OCI-LY7 (cell line): Measurements from ENCODE around the gene CYB5RL. TPM values are rescaled to one million over a fixed set of nuclear protein-coding genes. Genes with fewer than 3 reads are reported as not detected.
"Not testable (repeated sequence)": the region's sequence is repeated elsewhere in the genome, so short reads cannot be mapped to it uniquely, and the experiment has no call there.

Source experiments
- BruUV-seq: library from RNA; stranded (reverse); fragments of 400-500 nt; replicated peaks from 2 replicates; lab custom pipeline; 2021; lab: Mats Ljungman, UMichigan
- CTCF ChIA-PET: fragments of 300-600 bp; sonication (Branson Sonifier 250); formaldehyde crosslinking; loops from one replicate; lab custom pipeline; 2022; ENCODE audit warnings: antibody characterized with exemption; ENCODE audit not compliant: unreplicated experiment; lab: Charles Lee
- POLR2A ChIA-PET: fragments of 300-600 bp; sonication (Branson Sonifier 250); formaldehyde crosslinking; loops from one replicate; lab custom pipeline; 2022; ENCODE audit warnings: antibody characterized with exemption; lab: Charles Lee
- DNase-seq: peaks from one replicate; pipeline ENCODE4 v3.0.0-alpha.2; 2015; ENCODE audit warnings: low spot score
- H2AFZ ChIP-seq: fragments of 200-600 bp; sonication (generic), shearing (Covaris generic); 2 replicates; pipeline ENCODE4 v1.6.1; 2014; ENCODE audit warnings: mild to moderate bottlenecking, antibody characterized with exemption, low read length, moderate library complexity
- H3K27ac ChIP-seq: fragments of 200-600 bp; sonication (generic); 2 replicates; pipeline ENCODE4 v1.5.1; 2014; ENCODE audit warnings: mixed run types, low read depth, mild to moderate bottlenecking, moderate library complexity, low read length, inconsistent platforms; ENCODE audit not compliant: poor library complexity, severe bottlenecking
- H3K36me3 ChIP-seq: fragments of 200-600 bp; sonication (generic); 2 replicates; pipeline ENCODE4 v1.6.1; 2014; ENCODE audit warnings: mild to moderate bottlenecking, antibody characterized with exemption, low read length, moderate library complexity, mixed read lengths; ENCODE audit not compliant: insufficient read depth
- H3K4me1 ChIP-seq: fragments of 200-600 bp; sonication (generic); 2 replicates; pipeline ENCODE4 v1.5.1; 2014; ENCODE audit warnings: mild to moderate bottlenecking, low read length; ENCODE audit not compliant: insufficient read depth, poor library complexity, severe bottlenecking
- H3K4me2 ChIP-seq: fragments of 200-600 bp; sonication (generic); 2 replicates; pipeline ENCODE4 v1.6.1; 2014; ENCODE audit warnings: mild to moderate bottlenecking, low read length
- H3K4me3 ChIP-seq: fragments of 200-600 bp; sonication (generic); 2 replicates; pipeline ENCODE4 v1.5.1; 2014; ENCODE audit warnings: mild to moderate bottlenecking, low read depth, low read length; ENCODE audit not compliant: poor library complexity, severe bottlenecking
- H3K79me2 ChIP-seq: fragments of 200-600 bp; sonication (generic); 2 replicates; pipeline ENCODE4 v1.6.1; 2016; ENCODE audit warnings: low read depth, mild to moderate bottlenecking, low read length, moderate library complexity, mixed read lengths; ENCODE audit not compliant: insufficient read depth
- H3K9me2 ChIP-seq: fragments of 200-600 bp; sonication (generic); 2 replicates; pipeline ENCODE4 v1.6.1; 2016; ENCODE audit warnings: mild to moderate bottlenecking, low read length, mixed read lengths; ENCODE audit not compliant: insufficient read depth
- H3K9me3 ChIP-seq: fragments of 200-600 bp; sonication (generic); 2 replicates; pipeline ENCODE4 v1.6.1; 2014; ENCODE audit warnings: mild to moderate bottlenecking, mixed run types, low read length, mixed read lengths
- H4K20me1 ChIP-seq: fragments of 200-600 bp; sonication (generic); 2 replicates; pipeline ENCODE4 v1.6.1; 2014; ENCODE audit warnings: mild to moderate bottlenecking, antibody characterized with exemption, low read length, moderate library complexity, mixed read lengths; ENCODE audit not compliant: insufficient read depth
- EZH2phosphoT487 ChIP-seq: fragments of 200-600 bp; sonication (generic); IDR thresholded peaks from 2 replicates; pipeline ENCODE4 v1.6.1; 2018; ENCODE audit warnings: low read depth, borderline replicate concordance, mild to moderate bottlenecking, mixed run types, antibody characterized with exemption, low read length, moderate library complexity, mixed read lengths
- intact Hi-C: fragments of 100-400 bp; cut with micrococcal nuclease; formaldehyde crosslinking; loops from one replicate; pipeline ENCODE4 v1.10.0; 2022; ENCODE audit not compliant: unreplicated experiment
- total RNA-seq, 2 experiments: library from RNA; depleted of rRNA in 1 of 2; stranded (reverse); fragments of >200 nt in 1 of 2; shearing (Covaris generic) in 1 of 2; gene quantifications; 2 replicates each; pipeline ENCODE4 v1.2.3, GENCODE V29; 2014 to 2022
- TF ChIP-seq, protein P1 (sequence below): fragments of 200-600 bp; sonication (generic); conservative IDR thresholded peaks from 2 replicates; pipeline ENCODE4 v1.5.1; 2014; ENCODE audit warnings: mild to moderate bottlenecking, antibody characterized with exemption, low read length, moderate library complexity, mixed read lengths

The CYB5RL gene
- total RNA-seq, 2 experiments from 2014 or later: 10.4 to 20.6 TPM

- DNase-seq: no peak
- H3K9me3 ChIP-seq: no peaks in the 10 kb centered on the region
- no peaks in the 10 kb centered on the region for H4K20me1 ChIP-seq
- no peaks in the 10 kb centered on the region for H3K79me2 ChIP-seq
- intact Hi-C loops: no loop called here
- no peaks in the 10 kb centered on the region for H3K36me3 ChIP-seq
- no peak overlapping the region for H3K4me2 ChIP-seq
- H2AFZ ChIP-seq: no peak overlapping the region
- no peaks in the 10 kb centered on the region for H3K4me1 ChIP-seq
- H3K4me3 ChIP-seq: no peak overlapping the region
- TF ChIP-seq EZH2phosphoT487: no peak
- TF ChIP-seq, protein P1, sequence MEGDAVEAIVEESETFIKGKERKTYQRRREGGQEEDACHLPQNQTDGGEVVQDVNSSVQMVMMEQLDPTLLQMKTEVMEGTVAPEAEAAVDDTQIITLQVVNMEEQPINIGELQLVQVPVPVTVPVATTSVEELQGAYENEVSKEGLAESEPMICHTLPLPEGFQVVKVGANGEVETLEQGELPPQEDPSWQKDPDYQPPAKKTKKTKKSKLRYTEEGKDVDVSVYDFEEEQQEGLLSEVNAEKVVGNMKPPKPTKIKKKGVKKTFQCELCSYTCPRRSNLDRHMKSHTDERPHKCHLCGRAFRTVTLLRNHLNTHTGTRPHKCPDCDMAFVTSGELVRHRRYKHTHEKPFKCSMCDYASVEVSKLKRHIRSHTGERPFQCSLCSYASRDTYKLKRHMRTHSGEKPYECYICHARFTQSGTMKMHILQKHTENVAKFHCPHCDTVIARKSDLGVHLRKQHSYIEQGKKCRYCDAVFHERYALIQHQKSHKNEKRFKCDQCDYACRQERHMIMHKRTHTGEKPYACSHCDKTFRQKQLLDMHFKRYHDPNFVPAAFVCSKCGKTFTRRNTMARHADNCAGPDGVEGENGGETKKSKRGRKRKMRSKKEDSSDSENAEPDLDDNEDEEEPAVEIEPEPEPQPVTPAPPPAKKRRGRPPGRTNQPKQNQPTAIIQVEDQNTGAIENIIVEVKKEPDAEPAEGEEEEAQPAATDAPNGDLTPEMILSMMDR: no peak
- no peak overlapping the region for H3K27ac ChIP-seq
- CTCF ChIA-PET: interaction anchor here (0.6 kb wide), 1 partner anchor 9 kb away, joined by 3 read pairs; no protein-coding TSS in a partner anchor
- no TSS peak for BruUV-seq
- POLR2A ChIA-PET: interaction anchor here (0.6 to 0.8 kb wide), 3 partner anchors 12 to 45 kb away, joined by 3 to 4 read pairs (median 3); no protein-coding TSS in a partner anchor
- H3K9me2 ChIP-seq: no peaks in the 10 kb centered on the region
These were observed 32.2 kb downstream of the CYB5RL start for GRCh38 chr1:54167422-54168139.

DNA sequence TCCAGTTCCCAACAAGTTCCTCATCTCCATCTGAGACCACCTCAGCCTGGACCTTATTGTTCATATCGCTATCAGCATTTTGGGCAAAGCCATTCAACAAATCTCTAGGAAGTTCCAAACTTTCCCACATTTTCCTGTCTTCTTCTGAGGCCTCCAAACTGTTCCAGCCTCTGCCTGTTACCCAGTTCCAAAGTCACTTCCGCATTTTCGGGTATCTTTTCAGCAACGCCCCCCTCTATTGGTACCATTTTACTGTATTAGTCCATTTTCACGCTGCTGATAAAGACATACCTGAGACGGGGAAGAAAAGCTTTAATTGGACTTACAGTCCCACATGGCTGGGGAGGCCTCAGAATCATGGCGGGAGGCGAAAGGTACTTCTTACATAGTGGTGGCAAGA is 33.5 kb downstream of the CYB5RL start:
- CTCF ChIA-PET, H3K4me2 ChIP-seq, POLR2A ChIA-PET, H3K9me2 ChIP-seq, H3K4me1 ChIP-seq, H3K9me3 ChIP-seq, intact Hi-C loops, H4K20me1 ChIP-seq, H3K4me3 ChIP-seq, BruUV-seq, H3K79me2 ChIP-seq, H2AFZ ChIP-seq, DNase-seq, H3K27ac ChIP-seq, H3K36me3 ChIP-seq: not testable (repeated sequence)

GRCh38 chr1:54165146-54165545 is 34.7 kb downstream of the CYB5RL start:
- CTCF ChIA-PET: no interaction called here
- H3K9me3 ChIP-seq: no peaks in the 10 kb centered on the region
- POLR2A ChIA-PET: interaction anchor here (0.6 to 0.7 kb wide), 2 partner anchors 11 to 19 kb away, joined by 3 read pairs; no protein-coding TSS in a partner anchor

More at GRCh38 chr1:54165146-54165545, 34.7 kb downstream of the CYB5RL start:
- no peaks in the 10 kb centered on the region for H3K36me3 ChIP-seq
- H3K4me1 ChIP-seq: no peaks in the 10 kb centered on the region
- no peaks in the 10 kb centered on the region for H3K79me2 ChIP-seq
- TF ChIP-seq, protein P1: no peak
- TF ChIP-seq EZH2phosphoT487: no peak
- no TSS peak for BruUV-seq
- no peak overlapping the region for H2AFZ ChIP-seq
- no peaks in the 10 kb centered on the region for H3K9me2 ChIP-seq
- intact Hi-C loops: no loop called here
- no peak for DNase-seq
- no peak overlapping the region for H3K4me3 ChIP-seq
- no peaks in the 10 kb centered on the region for H4K20me1 ChIP-seq
- no peak overlapping the region for H3K27ac ChIP-seq
- no peak overlapping the region for H3K4me2 ChIP-seq
